Measurements from ENCODE around the gene SFSWAP.
"Not testable (repeated sequence)": the region's sequence is repeated elsewhere in the genome, so short reads cannot be mapped to it uniquely, and the experiment has no call there.

The SFSWAP gene

DNA sequence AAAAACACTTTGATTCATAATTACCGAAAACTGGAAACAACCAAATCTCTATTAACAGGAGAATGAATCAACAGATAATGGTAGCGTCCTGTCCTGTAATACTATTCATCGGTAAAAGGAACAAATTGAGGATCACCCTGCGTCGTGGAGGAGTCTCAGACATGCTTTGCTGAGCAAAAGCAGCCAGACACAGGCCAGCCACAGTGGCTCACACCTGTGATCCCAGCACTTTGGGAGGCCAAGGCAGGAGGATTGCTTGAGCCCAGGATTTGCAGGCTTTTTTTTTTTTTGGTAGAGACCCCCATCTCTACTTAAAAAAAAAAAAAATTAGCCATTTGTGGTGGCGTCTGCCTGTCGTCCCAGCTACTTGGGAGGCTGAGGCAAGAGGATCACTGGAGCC, 83.2 kb downstream of the SFSWAP start:
- DNase-seq = no peak

DNA sequence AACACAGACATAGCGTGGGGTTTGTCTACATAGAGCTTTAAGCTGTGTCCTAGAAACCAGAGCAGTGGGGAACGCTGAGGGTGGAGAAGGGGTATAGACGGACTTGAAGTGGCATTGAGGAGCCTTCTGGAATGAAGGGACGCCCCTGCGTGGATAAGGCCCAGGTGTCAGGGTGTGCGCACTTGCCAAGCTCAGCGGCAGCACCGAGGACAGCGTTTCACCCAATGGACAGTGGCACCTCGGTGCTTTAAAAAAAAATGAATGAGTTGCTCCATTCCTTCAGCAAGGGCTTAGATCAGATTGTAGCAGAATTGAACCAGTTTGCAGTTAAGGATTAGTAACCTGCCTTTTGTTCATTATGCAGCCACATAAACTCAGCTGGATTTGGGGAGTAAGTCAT, 83.7 kb downstream of the SFSWAP start:
- no peak for DNase-seq

DNA sequence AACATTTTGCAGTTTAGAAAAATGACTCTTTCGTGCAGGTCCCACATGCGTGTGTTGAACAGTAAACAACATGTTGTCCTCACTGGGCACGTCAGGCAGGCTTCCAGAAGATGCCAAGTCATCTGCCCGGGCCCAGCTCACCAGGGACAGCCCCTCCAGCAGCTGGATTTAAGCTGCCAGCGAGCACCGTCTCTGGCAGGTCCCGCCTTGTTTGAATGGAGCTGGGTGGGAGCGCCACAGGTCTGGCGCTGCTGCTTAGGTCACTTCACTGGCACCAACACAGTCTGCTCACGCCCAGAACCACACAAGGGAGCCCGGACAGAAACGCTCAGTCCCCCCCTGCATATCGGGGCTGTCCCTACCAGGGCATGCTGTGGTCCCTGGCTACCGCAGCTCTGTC, 84.2 kb downstream of the SFSWAP start:
- no peak for DNase-seq

DNA sequence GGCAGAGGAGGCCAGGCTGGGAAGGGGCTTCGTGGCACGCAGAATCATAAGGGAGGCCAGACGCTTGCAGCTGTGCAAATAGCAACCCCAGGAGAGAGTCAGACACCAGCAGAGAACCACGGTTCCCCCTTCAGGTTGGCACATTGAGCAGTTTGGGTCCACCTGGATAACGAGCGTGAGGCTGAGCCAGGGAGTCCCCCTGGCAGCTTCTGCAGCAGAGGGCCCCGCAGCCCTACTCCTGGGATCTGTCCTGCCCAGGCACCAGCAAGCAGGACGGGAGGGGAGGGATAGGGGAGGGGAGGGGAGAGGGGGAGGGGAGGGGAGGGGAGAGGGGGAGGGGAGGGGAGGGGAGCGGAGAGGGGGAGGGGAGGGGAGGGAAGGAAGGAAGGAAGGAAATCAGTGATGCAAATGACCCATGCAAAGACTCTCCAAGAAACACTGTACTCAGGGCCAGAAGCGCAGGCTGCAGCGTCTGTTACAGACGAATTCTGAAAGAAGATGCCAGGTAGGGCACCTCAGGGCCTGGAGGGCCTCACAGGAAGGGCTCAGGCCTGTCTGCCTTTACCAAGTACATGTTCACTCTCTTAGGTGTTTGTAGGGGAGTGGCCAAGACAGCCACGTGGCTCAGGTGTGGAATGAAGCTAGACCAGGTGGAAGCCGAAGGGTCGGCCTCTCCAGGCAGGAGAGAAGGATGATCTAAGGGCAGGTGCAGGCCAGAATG, 85.0 kb downstream of the SFSWAP start:
- DNase-seq = no peak

DNA sequence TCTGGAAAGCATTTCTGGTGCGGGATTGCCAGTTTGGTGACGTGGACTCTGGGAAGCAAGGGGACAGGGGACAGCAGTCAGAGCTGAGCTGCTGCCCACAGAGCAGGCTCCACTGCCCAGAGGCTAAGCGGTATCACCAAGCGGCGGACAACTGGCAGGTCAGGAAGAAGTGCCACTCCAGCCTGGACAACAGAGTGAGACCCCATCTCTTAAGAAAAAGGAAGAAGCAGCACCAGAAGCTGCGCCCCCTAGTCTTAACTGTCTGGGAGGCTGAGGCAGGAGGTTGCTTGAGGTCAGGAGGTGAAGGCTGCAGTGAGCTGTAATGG, 85.5 kb downstream of the SFSWAP start:
- DNase-seq = no peak

DNA sequence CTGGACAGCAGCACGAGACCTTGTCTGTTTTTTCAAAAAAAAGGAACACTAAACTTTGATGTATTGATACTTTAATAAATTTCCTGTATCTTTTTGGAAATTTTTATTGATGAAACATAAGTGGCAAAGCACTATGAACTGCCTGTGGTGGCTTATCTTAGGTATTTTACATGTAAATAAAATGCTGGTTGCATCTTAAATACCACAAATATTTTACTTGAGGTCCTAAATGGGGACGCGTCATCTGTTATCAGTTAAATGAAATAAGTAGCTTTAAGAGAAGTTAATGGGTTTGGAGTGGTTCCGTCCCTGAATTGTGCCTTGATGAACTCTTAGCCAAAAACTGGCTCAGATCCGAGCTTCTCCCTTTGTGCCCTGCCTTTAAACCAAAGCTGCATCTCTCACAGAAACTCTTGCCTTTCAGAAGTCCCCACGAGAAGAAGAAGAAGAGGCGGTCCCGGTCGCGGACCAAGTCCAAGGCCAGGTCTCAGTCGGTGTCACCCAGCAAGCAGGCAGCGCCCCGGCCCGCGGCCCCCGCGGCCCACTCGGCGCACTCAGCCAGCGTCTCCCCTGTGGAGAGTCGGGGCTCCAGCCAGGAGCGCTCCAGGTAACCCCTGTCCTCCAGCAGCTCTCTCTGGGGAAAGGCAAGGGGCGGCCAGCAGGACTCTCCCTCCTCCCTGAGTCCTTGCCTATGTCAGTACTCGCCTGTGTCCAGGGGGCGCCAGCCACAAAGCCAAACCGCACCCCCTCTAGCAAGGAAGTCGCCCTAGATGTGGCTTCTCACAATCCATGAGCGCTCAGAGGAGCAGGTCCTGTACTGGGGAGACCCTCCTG, 86.1 kb downstream of the SFSWAP start:
- DNase-seq = no peak

DNA sequence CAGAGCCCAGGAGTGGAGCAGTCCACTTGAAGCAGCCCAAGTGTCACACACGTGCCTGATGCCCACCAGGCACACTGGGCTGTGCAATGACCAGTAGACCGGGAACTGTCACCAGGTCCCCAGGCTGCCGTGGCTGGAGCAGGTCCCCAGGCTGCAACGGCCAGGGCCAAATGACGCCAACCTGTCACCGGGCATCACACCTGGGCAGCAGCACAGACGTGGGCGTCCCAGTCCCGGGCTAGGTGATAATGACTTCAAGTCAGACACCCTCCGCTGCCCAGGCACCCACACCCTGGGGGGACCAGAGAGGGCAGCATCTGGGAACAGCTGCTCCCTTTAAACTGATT, 86.7 kb downstream of the SFSWAP start:
- no peak for DNase-seq

DNA sequence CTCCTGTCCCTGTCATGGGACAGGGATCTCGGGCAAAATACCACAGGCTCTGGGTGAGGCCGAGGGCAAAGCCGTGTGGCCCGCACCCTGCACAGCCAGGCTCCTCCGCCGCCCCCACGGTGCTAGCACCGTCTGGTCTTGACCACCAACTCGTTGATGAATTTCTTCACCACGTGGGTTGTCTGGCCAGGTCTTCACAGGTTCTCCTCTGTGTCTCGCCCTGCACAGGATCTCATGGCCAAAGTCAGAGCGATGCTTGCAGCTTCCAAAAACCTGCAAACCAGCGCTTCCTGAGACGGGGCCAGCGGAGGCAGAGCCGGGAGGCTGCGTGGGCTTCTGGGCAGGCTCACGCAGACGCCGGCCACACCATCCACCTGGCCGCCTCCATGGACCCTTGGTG, 88.3 kb downstream of the SFSWAP start:
- DNase-seq = no peak

DNA sequence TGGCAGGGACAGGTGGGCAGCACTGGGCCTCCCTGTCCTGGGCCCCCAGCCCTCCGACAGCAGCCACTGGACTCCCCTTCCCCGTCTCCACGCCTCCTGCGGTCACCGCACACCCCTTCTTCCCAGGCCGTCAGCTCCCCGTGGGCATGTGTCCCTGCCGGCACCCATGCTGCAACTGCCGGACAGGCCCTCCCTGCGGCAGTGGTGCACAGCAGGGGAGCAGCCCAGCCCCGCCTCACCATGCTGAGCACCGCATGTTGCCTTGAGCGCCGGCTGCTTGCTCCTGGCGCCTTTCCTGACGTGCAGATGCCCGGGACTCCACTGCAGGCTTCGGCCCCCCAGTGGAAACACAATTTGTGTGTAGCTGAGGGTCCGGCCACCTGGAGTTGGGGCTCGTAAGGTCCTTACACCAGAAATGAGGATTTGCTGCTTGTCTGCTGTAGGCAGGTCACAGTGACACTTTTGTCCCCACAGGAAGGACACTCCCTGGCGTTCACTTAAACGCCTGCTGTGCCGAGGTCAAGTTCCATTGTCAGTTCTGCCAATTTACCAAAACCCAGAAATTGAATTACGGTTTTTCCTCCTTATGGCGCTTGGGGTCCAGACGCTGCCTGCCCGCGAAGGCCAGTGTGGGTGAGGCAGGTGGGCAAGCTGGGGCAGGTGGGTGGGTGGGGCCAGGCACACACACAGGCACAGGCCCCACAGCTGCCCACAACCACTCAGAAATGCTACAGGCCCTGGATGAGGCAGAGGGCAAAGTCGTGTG, 89.1 kb downstream of the SFSWAP start:
- DNase-seq = no peak

DNA sequence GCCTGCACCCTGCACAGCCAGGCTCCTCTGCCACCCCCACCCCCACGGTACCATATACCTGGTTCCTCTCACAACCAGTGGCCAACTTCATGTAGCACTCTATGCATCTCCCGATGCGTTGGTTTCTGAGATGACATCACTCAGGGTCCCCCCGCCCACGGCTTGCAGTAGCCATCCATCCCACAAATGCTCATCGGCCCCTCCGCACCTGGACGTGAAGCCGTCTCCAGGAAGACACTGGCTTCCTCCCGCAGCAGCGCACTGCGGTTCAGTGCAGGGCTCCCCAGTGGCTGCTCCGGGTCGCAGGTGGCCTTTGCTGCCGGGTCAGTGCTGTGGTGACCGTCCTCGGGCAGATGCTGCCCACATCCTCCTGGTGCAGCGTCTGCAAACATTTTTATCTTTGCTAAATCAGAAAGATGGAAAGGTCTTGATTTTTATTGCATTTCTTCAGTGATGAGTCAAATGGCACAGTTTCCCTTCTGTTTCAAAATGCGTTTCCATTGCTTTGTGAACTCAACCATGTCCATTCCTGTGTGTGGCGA, 89.8 kb downstream of the SFSWAP start:
- DNase-seq = no peak

DNA sequence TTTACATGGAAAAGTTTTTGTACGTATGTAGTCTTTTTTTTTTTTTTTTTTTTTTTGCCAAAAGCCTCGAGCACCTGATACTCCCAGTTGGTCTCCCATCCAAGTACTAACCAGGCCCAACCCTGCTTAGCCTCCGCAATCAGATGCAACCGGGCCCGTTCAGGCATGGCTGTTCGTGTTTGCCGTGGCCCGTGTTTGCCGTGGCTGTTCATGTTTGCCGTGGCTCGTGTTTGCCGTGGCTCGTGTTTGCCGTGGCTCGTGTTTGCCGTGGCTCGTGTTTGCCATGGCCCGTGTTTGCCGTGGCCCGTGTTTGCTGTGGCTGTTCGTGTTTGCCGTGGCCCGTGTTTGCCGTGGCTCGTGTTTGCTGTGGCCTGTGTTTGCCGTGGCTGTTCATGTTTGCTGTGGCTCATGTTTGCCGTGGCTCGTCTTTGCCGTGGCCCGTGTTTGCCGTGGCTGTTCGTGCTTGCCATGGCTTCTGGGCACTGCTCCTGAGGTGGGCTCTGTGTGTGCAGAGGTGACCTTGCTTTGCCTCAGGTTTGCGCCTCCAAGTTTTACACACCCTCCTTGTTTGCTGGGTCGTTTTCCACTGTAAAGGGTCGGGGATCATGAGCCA, 90.5 kb downstream of the SFSWAP start:
- no peak for DNase-seq

DNA sequence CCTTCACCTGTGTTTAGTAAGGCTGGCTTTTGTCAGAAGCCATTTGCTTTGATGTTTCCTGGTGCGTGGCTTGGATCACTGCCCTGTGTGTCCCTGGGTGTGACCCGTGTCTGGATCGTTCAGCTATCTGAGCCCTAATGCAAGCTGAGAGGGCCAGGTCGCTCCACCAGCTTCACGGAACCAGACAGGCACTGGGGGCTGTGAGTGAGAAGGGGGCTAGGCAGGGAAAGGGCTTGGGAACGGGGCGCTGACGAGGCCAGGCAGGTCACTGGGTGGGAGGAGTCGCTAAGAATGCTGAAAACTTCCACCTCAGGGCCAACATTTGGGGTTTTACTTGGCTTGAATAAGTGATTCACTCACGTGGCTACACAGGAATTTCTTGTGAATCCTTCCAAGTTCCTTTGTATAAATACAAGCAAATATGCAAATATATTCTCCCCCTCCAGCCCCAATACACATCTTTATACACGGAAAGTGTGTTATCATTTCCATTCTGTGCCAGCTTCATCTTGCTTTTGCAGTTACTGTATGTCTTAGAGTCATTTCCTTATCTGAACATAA, 93.2 kb downstream of the SFSWAP start:
- DNase-seq = no peak

DNA sequence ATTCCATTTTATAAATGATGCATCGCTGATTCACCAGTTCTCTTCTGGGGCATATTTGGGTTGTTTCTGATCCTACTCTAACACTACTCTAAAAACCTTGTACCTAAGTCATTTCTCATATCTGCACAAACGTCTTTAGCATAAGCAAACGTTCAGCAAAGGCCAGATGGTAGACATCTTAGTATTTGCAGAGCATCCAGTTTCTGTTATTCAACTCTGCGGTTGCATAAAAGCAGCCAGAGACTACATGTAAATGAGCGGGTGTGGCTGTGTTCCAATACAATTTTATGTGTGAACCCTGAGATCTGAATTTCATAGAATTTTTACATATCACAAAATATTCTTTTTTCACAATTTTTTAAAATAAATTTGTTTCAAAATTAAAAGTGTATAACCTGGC, 94.5 kb downstream of the SFSWAP start:
- DNase-seq = no peak

DNA sequence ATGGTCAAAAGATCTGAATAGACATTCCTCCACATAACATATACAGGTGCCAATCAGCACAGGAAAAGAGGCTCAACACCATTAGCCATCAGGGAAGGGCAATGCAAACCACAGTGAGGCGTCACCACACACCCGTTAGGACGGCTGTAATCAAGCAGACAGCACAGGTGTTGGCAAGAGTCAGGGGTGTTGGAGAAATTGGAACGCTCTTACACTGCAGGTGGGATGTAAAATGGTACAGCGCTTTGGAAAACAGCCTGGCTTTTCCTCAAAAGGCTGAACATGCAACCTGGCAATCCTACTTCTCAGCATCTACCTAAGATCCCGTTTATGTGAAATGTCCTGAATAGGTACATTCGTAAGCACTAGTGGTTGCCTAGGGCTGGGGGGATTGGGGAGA, 95.8 kb downstream of the SFSWAP start:
- no peak for DNase-seq

DNA sequence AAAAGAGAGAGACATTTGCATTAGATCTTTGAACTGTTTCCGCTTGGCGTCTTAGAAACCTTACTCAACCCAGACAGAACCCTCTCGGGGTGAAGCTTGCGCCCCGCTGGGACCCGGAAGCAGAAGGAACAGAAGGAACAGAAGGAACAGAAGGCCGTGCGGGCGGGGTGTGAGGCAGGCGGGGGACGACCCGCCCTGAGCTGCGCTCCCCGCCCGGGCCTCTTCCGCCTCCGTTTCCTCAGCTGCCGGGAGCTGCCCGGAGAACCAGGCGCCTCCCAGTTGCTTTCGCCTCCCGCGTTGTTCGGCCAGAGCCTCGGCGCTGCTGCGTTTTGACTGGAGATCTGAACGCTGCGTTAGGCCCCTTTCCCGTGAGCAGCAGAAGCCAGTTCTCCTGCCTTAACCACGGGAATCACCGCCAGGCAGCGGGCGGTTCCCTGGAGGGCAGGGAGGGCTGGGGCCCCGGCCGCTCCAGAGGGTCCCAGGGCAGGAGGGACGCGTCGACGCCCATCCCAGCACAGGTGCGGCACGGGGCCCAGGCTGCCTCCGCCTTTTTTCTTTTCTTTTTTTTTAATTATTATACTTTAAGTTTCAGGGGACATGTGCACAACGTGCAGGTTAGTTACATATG, 98.0 kb downstream of the SFSWAP start:
- DNase-seq = no peak

DNA sequence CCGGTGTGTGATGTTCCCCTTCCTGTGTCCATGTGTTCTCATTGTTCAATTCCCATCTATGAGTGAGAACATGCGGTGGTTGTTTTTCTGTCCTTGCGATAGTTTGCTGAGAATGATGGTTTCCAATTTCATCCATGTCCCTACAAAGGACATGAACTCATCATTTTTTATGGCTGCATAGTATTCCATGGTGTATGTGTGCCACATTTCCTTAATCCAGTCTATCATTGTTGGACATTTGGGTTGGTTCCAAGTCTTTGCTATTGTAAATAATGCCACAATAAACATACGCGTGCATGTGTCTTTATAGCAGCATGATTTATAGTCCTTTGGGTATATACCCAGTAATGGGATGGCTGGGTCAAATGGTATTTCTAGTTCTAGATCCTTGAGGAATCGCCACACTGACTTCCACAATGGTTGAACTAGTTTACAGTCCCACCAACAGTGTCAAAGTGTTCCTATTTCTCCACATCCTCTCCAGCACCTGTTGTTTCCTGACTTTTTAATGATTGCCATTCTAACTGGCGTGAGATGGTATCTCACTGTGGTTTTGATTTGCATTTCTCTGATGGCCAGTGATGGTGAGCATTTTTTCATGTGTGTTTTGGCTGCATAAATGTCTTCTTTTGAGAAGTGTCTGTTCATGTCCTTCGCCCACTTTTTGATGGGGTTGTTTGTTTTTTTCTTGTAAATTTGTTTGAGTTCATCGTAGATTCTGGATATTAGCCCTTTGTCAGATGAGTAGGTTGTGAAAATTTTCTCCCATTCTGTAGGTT, 98.8 kb downstream of the SFSWAP start:
- DNase-seq = not testable (repeated sequence)

DNA sequence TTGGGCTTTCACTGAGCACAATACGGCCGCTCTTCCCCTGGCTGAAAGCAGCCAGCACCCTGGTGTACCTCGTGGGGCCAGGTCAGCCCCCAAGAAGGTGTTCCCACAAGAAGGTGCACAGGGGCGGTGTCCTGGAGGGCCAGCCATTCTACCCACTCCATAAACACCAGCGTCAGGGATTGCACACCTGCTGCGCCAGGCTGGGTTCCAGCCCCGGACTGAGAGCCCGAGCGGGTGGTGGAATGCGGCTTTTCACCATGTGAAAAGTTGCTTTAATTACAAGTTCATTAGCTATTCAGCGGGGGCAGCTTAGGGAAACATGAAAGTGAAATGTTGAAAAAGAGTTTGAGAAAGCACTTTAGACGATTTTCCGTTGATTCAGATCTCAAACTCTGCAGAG, 99.8 kb downstream of the SFSWAP start:
- no peak for DNase-seq

DNA sequence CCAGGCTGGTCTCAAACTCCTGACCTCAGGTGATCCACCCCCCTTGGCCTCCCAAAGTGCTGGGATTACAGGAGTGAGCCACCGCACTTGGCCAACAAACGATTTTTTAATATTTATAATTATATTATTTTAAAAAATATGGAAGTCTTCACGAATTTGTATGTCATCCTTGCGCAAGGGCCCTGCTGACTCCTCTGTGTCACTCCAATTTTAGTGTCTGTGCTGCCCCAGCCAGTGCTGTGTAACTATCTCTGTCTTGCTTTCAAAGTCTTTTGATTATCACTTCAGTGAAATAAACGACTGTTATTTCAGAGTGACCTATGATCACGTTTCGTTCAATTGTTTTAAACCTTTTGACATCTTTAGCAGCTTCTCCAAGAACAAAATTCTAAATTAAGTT, 104.2 kb downstream of the SFSWAP start:
- no peak for DNase-seq

DNA sequence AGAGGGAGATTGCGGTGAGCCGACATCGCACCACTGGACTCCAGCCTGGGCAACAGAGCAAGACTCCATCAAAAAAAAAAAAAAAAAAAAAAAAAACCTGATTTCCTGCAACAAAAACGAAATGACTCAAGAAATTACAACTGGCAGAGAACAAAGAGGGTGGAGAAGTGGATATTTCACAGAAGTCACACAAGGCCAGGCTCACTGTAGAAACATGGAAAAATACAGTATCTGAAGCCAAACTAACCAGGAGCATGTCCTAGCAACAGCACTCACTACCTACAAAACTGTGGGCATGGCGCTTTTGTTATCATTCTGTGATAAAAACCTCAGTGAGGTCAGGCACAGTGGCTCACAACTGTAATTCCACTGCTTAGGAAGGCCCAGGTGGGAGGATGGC, 105.6 kb downstream of the SFSWAP start:
- no peak for DNase-seq

DNA sequence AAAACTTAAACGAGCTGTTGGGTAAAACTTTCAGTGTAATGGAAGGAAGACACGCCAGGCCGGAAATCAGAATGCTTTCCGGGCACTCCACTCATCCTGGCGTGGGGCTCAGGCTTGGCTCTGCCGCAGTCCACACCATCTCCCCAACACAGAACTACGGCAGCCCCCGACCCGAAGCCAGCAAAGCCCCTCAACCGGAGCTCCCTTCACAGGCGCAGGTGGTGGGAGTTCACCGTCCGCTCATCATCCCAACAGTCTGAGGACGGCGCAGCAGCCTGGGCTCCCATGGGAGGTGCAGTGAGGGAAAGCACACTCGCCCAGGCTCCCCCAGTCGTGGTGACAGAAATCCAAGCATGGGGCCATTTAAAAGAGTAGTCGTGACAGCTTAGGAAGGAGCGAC, 106.4 kb downstream of the SFSWAP start:
- DNase-seq = no peak

DNA sequence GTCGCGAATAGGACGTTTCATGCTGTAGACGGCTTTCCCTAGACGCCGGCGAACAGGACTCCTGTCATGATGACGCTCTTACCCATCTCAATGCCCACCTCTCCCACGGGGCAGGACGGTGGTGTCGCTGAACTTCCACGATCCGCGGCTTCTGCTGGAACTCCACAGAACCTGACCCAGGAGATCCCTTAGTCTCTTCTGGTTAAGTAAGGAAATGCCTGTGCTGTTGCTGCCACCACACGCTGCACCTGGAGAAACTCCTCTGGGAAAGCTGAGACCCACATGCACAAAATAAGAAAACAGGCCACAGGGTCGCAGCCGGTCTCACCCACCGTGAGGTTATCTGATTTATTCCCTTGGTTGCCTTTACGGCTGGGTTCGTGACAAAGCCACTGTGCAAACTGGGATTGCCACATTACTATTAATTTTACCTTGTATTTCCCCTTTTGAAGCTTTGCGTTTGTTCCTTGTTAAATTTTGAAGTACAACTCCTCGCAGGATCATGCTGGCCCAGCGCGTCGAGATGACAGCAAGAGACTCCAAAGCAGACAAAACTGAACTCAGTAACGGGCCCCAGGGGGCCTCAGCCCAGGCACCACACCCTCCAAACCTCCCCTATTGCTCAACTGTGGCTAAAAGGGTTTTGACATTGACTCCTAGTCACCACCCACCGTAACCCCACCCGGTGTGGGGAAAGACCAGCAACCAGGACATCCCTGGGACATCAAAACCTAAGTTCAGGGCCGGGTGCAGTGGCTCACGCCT, 108.1 kb downstream of the SFSWAP start:
- DNase-seq = peak; percentile 7 to 10
